Gastroesophageal sphincter (tissue), 3 donors: ENCODE results near the gene ACTL7A.

Experiments
- CTCF ChIP-seq, 4 experiments: fragments of 200-600 bp in 2 of 4; fragments of 450-650 bp in 2 of 4; sonication (generic) in 1 of 4; IDR thresholded peaks; one replicate each; pipeline ENCODE4 v1.5.1; 2017 to 2019; ENCODE audit warnings: antibody characterized with exemption in 4 of 4, mild to moderate bottlenecking in 2 of 4, moderate library complexity in 2 of 4
- EP300 ChIP-seq: sonication (generic); formaldehyde crosslinking; IDR thresholded peaks from one replicate; pipeline ENCODE4 v1.6.1; 2017; ENCODE audit warnings: antibody characterized with exemption, mild to moderate bottlenecking
- POLR2A ChIP-seq, 2 donors: fragments of 450-650 bp; IDR thresholded peaks; one replicate each; pipeline ENCODE4 v1.6.1; 2017; ENCODE audit warnings: antibody characterized with exemption in 2 of 2, mild to moderate bottlenecking in 2 of 2, moderate library complexity in 1 of 2
- POLR2AphosphoS5 ChIP-seq: sonication (generic); formaldehyde crosslinking; IDR thresholded peaks from one replicate; pipeline ENCODE4 v1.6.1; 2017; ENCODE audit warnings: antibody characterized with exemption

GRCh38 chr9:108863891-108864290 is 1.8 kb downstream of the ACTL7A start:
- TF ChIP-seq EP300 (no peak), POLR2AphosphoS5 (no peak), CTCF (IDR thresholded peaks at IDR 0.05) (no peak), POLR2A (IDR thresholded peaks at IDR 0.05) (no peak)
